HG03558 (cell line): ENCODE results near the gene ZBTB33.

Source experiments
- ATAC-seq: cut with Tn5 transposase; IDR thresholded peaks from one replicate; pipeline ENCODE4 v1.9.1; 2021; ENCODE audit warnings: moderate number of reproducible peaks; ENCODE audit not compliant: unreplicated experiment; ENCODE audit errors: extremely low read depth

Gene ZBTB33

GRCh38 chrX:120262859-120263708 is 12.5 kb downstream of the ZBTB33 start:
- ATAC-seq: no peak

GRCh38 chrX:120264341-120264740 is 13.7 kb downstream of the ZBTB33 start:
- ATAC-seq: no peak

- ATAC-seq: no peak
Measured at GRCh38 chrX:120269373-120270035, 18.9 kb downstream of the ZBTB33 start.

- no peak for ATAC-seq
Measured at GRCh38 chrX:120270567-120270966, 20.0 kb downstream of the ZBTB33 start.

- ATAC-seq: no peak
Measured at GRCh38 chrX:120271218-120271617, 20.6 kb downstream of the ZBTB33 start.

GRCh38 chrX:120274145-120274544 is 23.5 kb downstream of the ZBTB33 start:
- no peak for ATAC-seq

- no peak for ATAC-seq
Measured at GRCh38 chrX:120274958-120275357, 24.3 kb downstream of the ZBTB33 start.

GRCh38 chrX:120281021-120281624 is 30.5 kb downstream of the ZBTB33 start:
- ATAC-seq: no peak

GRCh38 chrX:120281761-120282160 is 31.1 kb downstream of the ZBTB33 start:
- ATAC-seq: no peak

- ATAC-seq: no peak
Measured at GRCh38 chrX:120282697-120283096, 32.1 kb downstream of the ZBTB33 start.

- ATAC-seq: no peak
Measured at GRCh38 chrX:120286733-120287512, 36.3 kb downstream of the ZBTB33 start.

- ATAC-seq: no peak
Measured at GRCh38 chrX:120287513-120288112, 37.0 kb downstream of the ZBTB33 start.

- no peak for ATAC-seq
Measured at GRCh38 chrX:120290107-120290506, 39.5 kb downstream of the ZBTB33 start.

GRCh38 chrX:120291211-120291610 is 40.6 kb downstream of the ZBTB33 start:
- no peak for ATAC-seq

- ATAC-seq: no peak
Measured at GRCh38 chrX:120293015-120293414, 42.4 kb downstream of the ZBTB33 start.

GRCh38 chrX:120294651-120295050 is 44.0 kb downstream of the ZBTB33 start:
- ATAC-seq: no peak

GRCh38 chrX:120297923-120298322 is 47.3 kb downstream of the ZBTB33 start:
- ATAC-seq: no peak

GRCh38 chrX:120299928-120300327 is 49.3 kb downstream of the ZBTB33 start:
- no peak for ATAC-seq

- ATAC-seq: no peak
Measured at GRCh38 chrX:120301497-120301896, 50.9 kb downstream of the ZBTB33 start.

GRCh38 chrX:120301960-120302359 is 51.3 kb downstream of the ZBTB33 start:
- no peak for ATAC-seq
